Measurements from ENCODE around the gene JAM3. TPM values are rescaled to one million over a fixed set of nuclear protein-coding genes. Genes with fewer than 3 reads are reported as not detected.

JAM3 gene
- total and polyA plus RNA-seq, 2 of the 13 experiments (the other 11 are each of a cell fraction or from before 2014, with no cell fraction given), result 0.98 to 2.8 TPM

DNA sequence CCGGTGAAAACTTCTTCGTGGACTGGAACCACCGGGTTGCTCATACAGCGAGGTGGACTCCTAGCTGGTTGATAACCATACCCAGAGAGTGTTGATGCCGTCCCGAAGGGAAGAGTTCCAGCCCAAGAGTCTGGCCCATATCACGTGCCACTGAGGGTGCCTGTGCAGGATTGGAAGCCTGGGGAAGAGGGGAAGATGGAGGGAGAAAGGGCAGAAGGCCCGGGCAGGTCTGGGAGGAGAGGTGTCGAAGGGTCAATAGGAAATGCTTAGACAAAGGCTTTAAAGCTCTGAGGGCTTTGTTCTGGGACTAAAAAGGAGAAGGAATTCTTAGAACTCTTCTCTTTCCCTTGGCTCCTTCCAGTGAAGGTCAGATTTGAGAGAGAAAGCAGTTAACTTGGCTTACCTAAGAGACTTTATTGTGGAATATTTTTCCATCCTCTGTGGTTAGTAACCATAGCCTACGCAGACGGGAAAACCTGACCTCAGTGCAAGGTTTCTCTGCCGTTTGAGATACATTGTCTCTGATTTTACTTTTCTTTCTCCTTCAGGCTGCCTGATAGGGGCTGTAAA is 70.5 kb downstream of the JAM3 start (continued):
- TF ChIP-seq HMGXB4 (CRISPR knock-in tag; IDR thresholded peaks at IDR 0.05; ENCODE audit: borderline replicate concordance in 1 of 2, low read depth in 1 of 2), result no peak
- TF ChIP-seq, protein P1, sequence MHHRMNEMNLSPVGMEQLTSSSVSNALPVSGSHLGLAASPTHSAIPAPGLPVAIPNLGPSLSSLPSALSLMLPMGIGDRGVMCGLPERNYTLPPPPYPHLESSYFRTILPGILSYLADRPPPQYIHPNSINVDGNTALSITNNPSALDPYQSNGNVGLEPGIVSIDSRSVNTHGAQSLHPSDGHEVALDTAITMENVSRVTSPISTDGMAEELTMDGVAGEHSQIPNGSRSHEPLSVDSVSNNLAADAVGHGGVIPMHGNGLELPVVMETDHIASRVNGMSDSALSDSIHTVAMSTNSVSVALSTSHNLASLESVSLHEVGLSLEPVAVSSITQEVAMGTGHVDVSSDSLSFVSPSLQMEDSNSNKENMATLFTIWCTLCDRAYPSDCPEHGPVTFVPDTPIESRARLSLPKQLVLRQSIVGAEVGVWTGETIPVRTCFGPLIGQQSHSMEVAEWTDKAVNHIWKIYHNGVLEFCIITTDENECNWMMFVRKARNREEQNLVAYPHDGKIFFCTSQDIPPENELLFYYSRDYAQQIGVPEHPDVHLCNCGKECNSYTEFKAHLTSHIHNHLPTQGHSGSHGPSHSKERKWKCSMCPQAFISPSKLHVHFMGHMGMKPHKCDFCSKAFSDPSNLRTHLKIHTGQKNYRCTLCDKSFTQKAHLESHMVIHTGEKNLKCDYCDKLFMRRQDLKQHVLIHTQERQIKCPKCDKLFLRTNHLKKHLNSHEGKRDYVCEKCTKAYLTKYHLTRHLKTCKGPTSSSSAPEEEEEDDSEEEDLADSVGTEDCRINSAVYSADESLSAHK (CRISPR knock-in tag; IDR thresholded peaks at IDR 0.05; ENCODE audit: borderline replicate concordance), result no peak
- TF ChIP-seq ZGPAT (CRISPR knock-in tag; IDR thresholded peaks at IDR 0.05), result no peak
- no peak for TF ChIP-seq MAZ (IDR thresholded peaks at IDR 0.05; ENCODE audit: borderline replicate concordance, low read depth, low read length)
- no peak for TF ChIP-seq MAZ (CRISPR knock-in tag; IDR thresholded peaks at IDR 0.05; ENCODE audit: low read depth)
